Globus pallidus (tissue), 1 donor: ENCODE data around the gene HNRNPCL2.
"Not testable (repeated sequence)": the region's sequence is repeated elsewhere in the genome, so short reads cannot be mapped to it uniquely, and the experiment has no call there.

Source experiments
- DNase-seq: peaks from one replicate; pipeline ENCODE4 v3.0.0-alpha.2; 2015; ENCODE audit warnings: low spot score

HNRNPCL2 gene

DNA sequence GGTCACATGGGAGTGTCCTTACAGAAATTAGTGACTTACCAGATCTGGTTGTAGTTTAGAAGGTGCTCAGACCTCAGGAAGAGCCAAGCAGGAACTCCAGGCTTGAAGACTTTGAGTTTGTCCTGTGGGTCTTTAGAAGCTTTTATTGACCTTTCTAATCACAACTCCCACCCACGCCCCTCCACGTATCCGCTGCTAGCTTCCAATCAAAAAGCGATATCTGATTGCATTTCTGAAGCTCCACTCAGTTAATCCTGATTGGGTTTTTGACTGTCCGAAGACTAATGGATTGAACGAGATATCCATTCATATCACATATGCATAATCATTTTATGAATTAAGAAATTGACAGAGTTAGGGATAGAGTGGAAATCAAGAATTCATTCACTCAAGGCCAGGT lies at the start of gene HNRNPCL2:
TSS of gene HNRNPCL2 (minus strand) at position 101 of the 400 bp plus-strand sequence. CDS start 454 bp downstream, outside the sequence.
- DNase-seq = not testable (repeated sequence)

DNA sequence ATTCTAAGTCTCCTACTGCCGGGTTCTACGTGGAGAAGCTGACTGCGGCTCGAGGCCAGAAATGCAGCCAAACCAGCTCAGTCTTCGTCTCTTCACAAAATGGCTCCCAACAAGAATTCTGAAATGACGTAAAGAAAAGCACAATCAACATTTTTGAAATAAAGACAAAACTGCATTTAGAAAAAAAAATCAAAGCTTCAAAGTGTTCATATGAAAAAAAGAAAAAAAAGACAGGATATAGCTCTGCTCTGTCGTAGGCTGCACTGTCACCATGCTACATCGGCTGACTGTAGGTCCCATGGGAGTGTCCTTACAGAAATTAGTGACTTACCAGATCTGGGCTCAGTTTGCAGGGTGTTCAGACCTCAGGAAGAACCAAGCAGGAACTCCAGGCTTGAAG lies 48.9 kb upstream of the HNRNPCL2 start, which contains the start of gene HNRNPCL4:
TSS of gene HNRNPCL4 (minus strand) at position 101 of the 400 bp plus-strand sequence. CDS start 164 bp downstream, outside the sequence.
- DNase-seq = not testable (repeated sequence)

DNA sequence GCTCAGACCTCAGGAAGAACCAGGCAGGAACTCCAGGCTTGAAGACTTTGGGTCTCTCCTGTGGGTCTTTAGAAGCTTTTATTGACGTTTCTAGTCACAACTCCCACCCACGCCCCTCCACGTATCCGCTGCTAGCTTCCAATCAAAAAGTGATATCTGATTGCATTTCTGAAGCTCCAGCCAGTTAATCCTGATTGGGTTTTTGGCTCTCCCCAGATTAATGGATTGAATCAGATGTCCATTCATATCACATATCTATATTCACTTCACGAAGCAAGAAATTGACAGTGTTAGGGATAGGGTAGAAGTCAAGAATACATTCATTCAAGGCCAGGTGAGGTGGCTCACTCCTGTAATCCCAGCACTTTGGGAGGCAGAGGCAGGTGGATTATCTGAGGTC lies 39.3 kb upstream of the HNRNPCL2 start, which contains the start of gene PRAMEF26:
TSS of gene PRAMEF26 (minus strand) at position 101 of the 400 bp plus-strand sequence. CDS start 2,914 bp downstream, outside the sequence.
- DNase-seq = not testable (repeated sequence)

GRCh38 chr1:13070474-13070873 lies 46.2 kb downstream of the HNRNPCL2 start, which contains the start of gene PRAMEF25:
PRAMEF25 (plus strand) TSS chr1:13070774; CDS start chr1:13073694, 2,920 bp downstream.
- not testable (repeated sequence) for DNase-seq
